Astrocyte (in vitro differentiated cells and primary cell): ENCODE measurements around the gene LHFPL2.

Experiments
- EZH2 ChIP-seq: IDR thresholded peaks from 2 replicates; pipeline ENCODE4 v1.6.1; 2012; ENCODE audit warnings: mild to moderate bottlenecking, low read length, inconsistent platforms; ENCODE audit not compliant: insufficient read depth
- TF ChIP-seq, protein P1 (sequence below): IDR thresholded peaks from 2 replicates; pipeline ENCODE4 v1.5.1; 2011; ENCODE audit warnings: low read depth, mild to moderate bottlenecking, inconsistent platforms, low read length, moderate library complexity; ENCODE audit not compliant: insufficient read depth

GRCh38 chr5:78515670-78516069, 132.9 kb downstream of the LHFPL2 start:
- TF ChIP-seq, protein P1, sequence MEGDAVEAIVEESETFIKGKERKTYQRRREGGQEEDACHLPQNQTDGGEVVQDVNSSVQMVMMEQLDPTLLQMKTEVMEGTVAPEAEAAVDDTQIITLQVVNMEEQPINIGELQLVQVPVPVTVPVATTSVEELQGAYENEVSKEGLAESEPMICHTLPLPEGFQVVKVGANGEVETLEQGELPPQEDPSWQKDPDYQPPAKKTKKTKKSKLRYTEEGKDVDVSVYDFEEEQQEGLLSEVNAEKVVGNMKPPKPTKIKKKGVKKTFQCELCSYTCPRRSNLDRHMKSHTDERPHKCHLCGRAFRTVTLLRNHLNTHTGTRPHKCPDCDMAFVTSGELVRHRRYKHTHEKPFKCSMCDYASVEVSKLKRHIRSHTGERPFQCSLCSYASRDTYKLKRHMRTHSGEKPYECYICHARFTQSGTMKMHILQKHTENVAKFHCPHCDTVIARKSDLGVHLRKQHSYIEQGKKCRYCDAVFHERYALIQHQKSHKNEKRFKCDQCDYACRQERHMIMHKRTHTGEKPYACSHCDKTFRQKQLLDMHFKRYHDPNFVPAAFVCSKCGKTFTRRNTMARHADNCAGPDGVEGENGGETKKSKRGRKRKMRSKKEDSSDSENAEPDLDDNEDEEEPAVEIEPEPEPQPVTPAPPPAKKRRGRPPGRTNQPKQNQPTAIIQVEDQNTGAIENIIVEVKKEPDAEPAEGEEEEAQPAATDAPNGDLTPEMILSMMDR: no peak
- no peak for TF ChIP-seq EZH2
